ENCODE measurements around the gene CUX1.

Gene CUX1

GRCh38 chr7:102198417-102198956 is 381.1 kb downstream of the CUX1 start:
- no peak overlapping the region for H3K4me3 ChIP-seq (ENCODE audit: control insufficient read depth, low read depth, low read length)
- no peak for DNase-seq (ENCODE audit: low read depth)
- TF ChIP-seq CTCF (IDR thresholded peaks at IDR 0.05; ENCODE audit: control insufficient read depth, insufficient read depth, low read depth, low read length, missing control alignments), result no peak

GRCh38 chr7:102201576-102201975 is 384.1 kb downstream of the CUX1 start:
- no peak for TF ChIP-seq CTCF (IDR thresholded peaks at IDR 0.05; ENCODE audit: control insufficient read depth, insufficient read depth, low read depth, low read length, missing control alignments)

GRCh38 chr7:102202556-102202955 is 385.1 kb downstream of the CUX1 start:
- no peak for DNase-seq (ENCODE audit: low read depth)
- H3K4me3 ChIP-seq (ENCODE audit: control insufficient read depth, low read depth, low read length), result no peak overlapping the region
- TF ChIP-seq CTCF (IDR thresholded peaks at IDR 0.05; ENCODE audit: control insufficient read depth, insufficient read depth, low read depth, low read length, missing control alignments), result no peak

More at GRCh38 chr7:102201576-102201975, 384.1 kb downstream of the CUX1 start:
- H3K4me3 ChIP-seq (ENCODE audit: control insufficient read depth, low read depth, low read length), result no peak overlapping the region
- no peak for DNase-seq (ENCODE audit: low read depth)

- H3K4me3 ChIP-seq (ENCODE audit: control insufficient read depth, low read depth, low read length), result no peak overlapping the region
- TF ChIP-seq CTCF (IDR thresholded peaks at IDR 0.05; ENCODE audit: control insufficient read depth, insufficient read depth, low read depth, low read length, missing control alignments), result no peak
- DNase-seq (ENCODE audit: low read depth), result no peak
Measured at GRCh38 chr7:102203218-102203617, 385.8 kb downstream of the CUX1 start.

- DNase-seq (ENCODE audit: low read depth), result no peak
- no peak for TF ChIP-seq CTCF (IDR thresholded peaks at IDR 0.05; ENCODE audit: control insufficient read depth, insufficient read depth, low read depth, low read length, missing control alignments)
- no peak overlapping the region for H3K4me3 ChIP-seq (ENCODE audit: control insufficient read depth, low read depth, low read length)
Measured at GRCh38 chr7:102204212-102204611, 386.8 kb downstream of the CUX1 start.

- no peak for TF ChIP-seq CTCF (IDR thresholded peaks at IDR 0.05; ENCODE audit: control insufficient read depth, insufficient read depth, low read depth, low read length, missing control alignments)
- H3K4me3 ChIP-seq (ENCODE audit: control insufficient read depth, low read depth, low read length), result no peak overlapping the region
- DNase-seq (ENCODE audit: low read depth), result no peak
Measured at GRCh38 chr7:102205915-102206314, 388.5 kb downstream of the CUX1 start.

- no peak for TF ChIP-seq CTCF (IDR thresholded peaks at IDR 0.05; ENCODE audit: control insufficient read depth, insufficient read depth, low read depth, low read length, missing control alignments)
- H3K4me3 ChIP-seq (ENCODE audit: control insufficient read depth, low read depth, low read length), result no peak overlapping the region
- DNase-seq (ENCODE audit: low read depth), result no peak
Measured at GRCh38 chr7:102208826-102209225, 391.4 kb downstream of the CUX1 start.
